ENCODE measurements around the gene ELP1.

Gene ELP1

GRCh38 chr9:108880738-108881316 lies 53.1 kb downstream of the ELP1 start:
- no peak for DNase-seq

- DNase-seq: no peak
Observed at GRCh38 chr9:108877524-108877923, 56.4 kb downstream of the ELP1 start.

GRCh38 chr9:108876425-108876824 lies 57.5 kb downstream of the ELP1 start:
- no peak for DNase-seq

GRCh38 chr9:108874058-108874788 lies 59.7 kb downstream of the ELP1 start:
- no peak for DNase-seq

GRCh38 chr9:108869092-108869725 lies 64.7 kb downstream of the ELP1 start:
- DNase-seq: no peak

GRCh38 chr9:108867829-108868228 lies 66.1 kb downstream of the ELP1 start:
- DNase-seq: no peak

GRCh38 chr9:108867116-108867515 lies 66.8 kb downstream of the ELP1 start:
- DNase-seq: no peak

- no peak for DNase-seq
Observed at GRCh38 chr9:108866001-108866420, 67.9 kb downstream of the ELP1 start.

- DNase-seq: no peak
Observed at GRCh38 chr9:108865037-108865436, 68.9 kb downstream of the ELP1 start.

- no peak for DNase-seq
Observed at GRCh38 chr9:108864446-108864845, 69.5 kb downstream of the ELP1 start.

GRCh38 chr9:108863891-108864290 lies 70.0 kb downstream of the ELP1 start:
- DNase-seq: no peak

GRCh38 chr9:108861997-108862396 lies 71.9 kb downstream of the ELP1 start, which contains the start of gene ACTL7A:
ACTL7A (plus strand) TSS chr9:108862266; CDS start chr9:108862323, 57 bp downstream.
- no peak for DNase-seq

GRCh38 chr9:108861464-108861863 lies 72.5 kb downstream of the ELP1 start:
- DNase-seq: no peak

GRCh38 chr9:108860764-108861163 lies 73.2 kb downstream of the ELP1 start:
- DNase-seq: no peak

GRCh38 chr9:108860354-108860753 lies 73.6 kb downstream of the ELP1 start:
- DNase-seq: no peak

- no peak for DNase-seq
Observed at GRCh38 chr9:108859459-108860114, 74.3 kb downstream of the ELP1 start.

GRCh38 chr9:108857572-108857971 lies 76.4 kb downstream of the ELP1 start:
- no peak for DNase-seq

- DNase-seq: no peak
Observed at GRCh38 chr9:108855888-108856287, 78.0 kb downstream of the ELP1 start, which contains the start of gene ACTL7B. ACTL7B (minus strand) TSS chr9:108855986; CDS start chr9:108855930, 56 bp downstream.

- DNase-seq: no peak
Observed at GRCh38 chr9:108855529-108855886, 78.4 kb downstream of the ELP1 start.

GRCh38 chr9:108854641-108855528 lies 79.0 kb downstream of the ELP1 start:
- no peak for DNase-seq

GRCh38 chr9:108854094-108854493 lies 79.8 kb downstream of the ELP1 start:
- DNase-seq: no peak

- no peak for DNase-seq
Observed at GRCh38 chr9:108852079-108852478, 81.8 kb downstream of the ELP1 start.

All from T-helper 9 cell (primary cell).